GM19395 (cell line): ENCODE results near the gene KCNJ14.
A peak's percentile ranks its signal among the peaks of the same experiment; 100 is the strongest.

Experiments
- ATAC-seq: cut with Tn5 transposase; IDR thresholded peaks from one replicate; pipeline ENCODE4 v1.9.1; 2021; ENCODE audit warnings: mild to moderate bottlenecking, moderate library complexity; ENCODE audit not compliant: unreplicated experiment

Gene KCNJ14

DNA sequence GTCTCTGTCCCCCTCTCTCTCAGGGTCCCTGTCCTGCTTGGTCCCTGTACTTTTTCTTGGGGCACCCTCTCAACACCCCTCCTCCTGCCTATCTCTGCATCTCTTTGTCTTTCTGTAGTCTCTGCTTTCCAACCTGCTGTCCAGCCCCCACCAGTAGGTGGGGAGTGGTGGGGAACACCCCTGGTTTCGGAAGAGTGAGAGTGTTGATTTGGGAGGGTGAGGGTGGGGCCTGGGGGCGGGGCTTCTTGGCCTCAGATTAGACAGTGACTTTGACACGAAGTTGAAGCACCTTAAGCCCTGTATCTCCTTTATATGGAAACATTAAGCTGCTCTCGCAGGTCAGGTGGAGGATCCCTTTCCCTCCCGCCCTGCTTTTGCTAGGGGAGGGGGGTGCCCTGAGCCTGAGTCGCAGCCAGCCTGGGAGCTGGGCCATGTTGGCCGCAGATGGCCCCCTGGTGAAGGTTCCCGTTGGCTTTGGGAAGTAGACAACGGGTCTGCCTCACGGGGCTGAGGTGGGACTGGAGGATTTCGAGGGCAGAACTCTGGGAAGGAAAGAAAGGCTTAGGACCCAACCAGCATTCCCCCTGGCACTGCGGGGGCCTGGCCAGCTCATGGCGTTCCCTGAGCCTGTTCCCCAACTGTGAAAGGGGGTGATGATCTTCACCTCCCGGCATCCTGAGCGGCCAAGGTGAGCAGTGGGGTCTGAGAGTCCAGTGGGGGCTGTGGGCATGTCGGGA, at the start of gene KCNJ14:
TSS of gene KCNJ14 (plus strand) at position 404 of the 737 bp plus-strand sequence. CDS start 6,151 bp downstream, outside the sequence.
- no peak for ATAC-seq

DNA sequence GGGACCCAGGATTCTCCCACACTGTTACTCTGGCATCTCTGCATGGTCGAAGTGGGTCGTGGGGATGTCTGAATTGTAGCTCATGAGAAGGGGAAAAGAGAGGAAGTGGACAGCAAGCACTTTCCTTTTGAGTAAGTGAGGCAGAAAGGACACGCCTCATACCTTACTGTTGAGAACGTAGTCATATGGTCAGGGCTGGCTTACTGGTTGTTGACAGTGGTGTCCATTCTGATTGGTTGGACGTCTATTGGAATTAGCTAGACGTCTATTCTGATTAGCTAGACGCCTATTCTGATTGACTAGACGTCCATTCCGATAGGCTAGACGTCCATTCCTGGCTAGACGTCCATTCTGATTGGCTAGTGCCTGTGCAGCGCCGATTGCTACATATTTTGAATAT, 49.5 kb upstream of the KCNJ14 start:
- no peak for ATAC-seq

DNA sequence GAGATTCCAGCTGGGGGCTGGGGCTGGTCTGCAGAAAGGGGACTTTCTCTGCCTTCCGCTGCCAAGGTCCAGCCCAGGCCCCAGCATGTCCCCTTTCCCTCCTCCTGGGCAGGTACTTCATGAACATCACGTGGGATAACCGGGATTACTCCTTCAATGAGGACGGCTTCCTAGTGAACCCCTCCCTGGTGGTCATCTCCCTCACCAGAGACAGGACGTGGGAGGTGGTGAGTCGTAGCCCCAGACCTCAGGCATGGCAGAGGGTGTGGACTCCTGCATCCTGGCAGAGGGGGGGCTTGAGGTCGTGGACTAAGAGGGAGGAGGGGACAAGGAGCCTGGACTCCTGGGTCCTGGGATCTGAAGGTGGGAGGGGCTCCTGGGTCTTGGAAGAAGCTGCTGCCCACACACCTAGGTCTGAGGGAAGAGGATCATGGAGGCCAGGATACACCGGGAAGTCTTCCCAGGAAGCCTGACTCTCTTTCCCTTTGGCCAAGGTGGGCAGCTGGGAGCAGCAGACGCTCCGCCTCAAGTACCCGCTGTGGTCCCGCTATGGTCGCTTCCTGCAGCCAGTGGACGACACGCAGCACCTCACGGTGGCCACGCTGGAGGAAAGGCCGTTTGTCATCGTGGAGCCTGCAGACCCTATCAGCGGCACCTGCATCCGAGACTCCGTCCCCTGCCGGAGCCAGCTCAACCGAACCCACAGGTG, 41.3 kb upstream of the KCNJ14 start:
- no peak for ATAC-seq

DNA sequence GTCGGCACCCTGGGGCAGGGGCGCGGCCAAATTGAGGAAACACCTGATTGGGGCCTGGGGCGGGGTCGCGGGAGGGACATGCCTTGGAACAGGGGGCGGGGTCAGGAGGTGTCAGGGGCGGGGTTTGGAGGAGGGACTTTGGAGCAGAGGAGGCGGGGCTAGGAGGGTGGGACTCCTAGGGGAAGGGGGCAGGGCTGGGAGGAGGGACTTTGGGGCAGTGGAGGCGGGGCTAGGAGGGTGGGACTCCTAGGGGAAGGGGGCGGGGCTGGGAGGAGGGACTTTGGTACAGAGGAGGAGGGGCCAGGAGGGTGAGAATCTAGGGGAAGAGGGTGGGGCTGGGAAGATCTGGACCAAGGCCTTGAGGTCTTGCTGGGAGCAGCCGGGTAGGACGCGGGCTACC, 40.0 kb upstream of the KCNJ14 start:
- ATAC-seq = no peak

DNA sequence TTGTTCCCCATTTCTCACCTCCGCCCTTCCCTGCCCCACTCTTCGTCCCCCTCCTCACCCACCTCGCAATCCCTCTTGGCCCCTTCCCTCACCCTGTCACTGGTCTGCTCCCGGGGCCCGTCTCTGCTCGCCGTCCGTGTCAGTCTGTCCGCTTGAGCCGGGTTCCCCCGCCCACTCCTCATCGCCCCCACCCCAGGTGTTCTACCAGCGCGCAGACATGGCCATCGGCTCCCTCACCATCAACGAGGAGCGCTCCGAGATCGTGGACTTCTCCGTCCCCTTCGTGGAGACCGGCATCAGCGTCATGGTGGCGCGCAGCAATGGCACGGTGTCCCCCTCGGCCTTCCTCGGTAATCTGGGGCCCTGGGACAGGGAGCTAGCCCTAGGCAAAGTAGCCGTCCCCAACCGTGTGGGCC, 39.6 kb upstream of the KCNJ14 start:
- ATAC-seq = no peak

DNA sequence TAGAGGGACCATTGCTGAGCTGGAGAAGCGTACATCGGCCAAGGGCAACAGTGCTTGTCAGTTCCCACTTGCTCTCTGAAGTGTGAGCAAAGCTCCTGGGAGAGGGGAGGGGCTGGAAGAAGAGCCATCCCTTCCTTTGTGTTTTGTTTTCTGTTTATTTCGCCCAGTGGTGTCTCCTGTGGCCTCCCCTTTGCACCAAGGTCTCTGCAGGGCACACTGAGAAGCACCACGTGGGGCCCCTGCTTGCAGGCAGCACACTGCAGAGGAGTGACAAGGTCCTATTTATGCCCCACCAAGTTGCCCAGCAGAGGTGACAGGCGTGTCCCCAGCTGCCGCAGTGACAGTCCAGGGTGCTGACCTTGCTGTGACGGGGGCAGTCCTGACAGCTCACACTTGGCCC, 38.0 kb upstream of the KCNJ14 start:
- no peak for ATAC-seq

DNA sequence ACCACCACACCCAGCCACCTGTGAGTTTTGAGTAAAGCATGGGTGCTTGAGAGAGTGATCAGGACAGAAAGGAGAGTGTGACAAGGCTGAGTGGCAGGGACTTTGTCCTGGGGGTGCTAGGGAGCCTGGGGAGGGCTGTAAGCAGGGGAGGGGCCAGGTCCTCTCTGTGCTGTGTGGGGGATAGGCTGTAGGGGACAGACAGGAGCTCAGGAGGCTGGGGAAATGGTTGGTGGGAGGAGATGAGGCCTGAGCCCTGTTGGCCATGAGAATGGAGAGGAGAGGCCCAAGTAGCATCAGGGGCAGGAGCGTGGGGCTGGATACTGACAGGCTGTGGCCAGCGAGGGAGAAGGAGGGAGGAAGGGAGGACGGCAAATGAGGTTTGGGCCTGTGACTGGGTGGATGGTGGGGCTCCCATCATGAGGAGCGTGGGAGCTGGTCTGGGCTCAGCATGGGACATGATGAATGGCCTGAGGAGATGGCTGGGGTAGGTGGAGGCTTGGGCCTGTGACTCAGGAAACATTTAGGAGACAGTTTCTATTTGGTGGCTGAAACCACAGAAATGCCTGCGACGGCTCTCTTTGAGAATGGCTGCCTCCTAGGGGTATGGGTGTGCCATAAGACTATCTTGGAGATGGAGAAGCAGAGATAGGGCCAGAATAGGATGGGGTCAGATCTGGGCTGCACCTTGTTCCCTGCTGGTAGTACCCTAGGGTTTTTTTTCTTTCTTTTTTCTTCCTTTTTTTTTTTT, 36.9 kb upstream of the KCNJ14 start:
- no peak for ATAC-seq

DNA sequence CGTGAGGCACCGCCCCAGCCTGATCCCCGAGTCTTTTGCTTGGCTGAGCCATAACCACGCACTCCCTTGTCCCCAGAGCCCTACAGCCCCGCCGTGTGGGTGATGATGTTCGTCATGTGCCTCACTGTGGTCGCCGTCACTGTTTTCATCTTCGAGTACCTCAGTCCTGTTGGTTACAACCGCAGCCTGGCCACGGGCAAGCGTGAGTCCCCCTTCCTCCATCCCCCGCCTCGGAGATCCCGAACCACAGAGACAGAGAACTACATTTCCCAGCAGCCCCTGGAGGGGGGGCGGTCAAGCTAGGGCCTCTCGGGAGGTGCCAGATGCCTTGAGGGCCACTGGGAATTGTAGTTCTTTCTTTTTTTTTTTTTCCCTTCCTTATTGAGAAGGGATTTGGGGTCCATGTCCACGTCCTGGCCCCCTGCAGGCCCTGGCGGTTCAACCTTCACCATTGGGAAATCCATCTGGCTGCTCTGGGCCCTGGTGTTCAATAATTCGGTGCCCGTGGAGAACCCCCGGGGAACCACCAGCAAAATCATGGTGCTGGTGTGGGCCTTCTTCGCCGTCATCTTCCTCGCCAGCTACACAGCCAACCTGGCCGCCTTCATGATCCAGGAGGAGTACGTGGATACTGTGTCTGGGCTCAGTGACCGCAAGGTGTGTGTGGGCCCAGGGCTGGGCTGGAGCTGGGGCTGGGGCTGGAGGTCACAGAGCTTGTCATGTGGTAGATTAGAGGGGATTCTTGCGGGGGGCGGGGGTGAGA, 36.0 kb upstream of the KCNJ14 start:
- peak; percentile 69 for ATAC-seq

DNA sequence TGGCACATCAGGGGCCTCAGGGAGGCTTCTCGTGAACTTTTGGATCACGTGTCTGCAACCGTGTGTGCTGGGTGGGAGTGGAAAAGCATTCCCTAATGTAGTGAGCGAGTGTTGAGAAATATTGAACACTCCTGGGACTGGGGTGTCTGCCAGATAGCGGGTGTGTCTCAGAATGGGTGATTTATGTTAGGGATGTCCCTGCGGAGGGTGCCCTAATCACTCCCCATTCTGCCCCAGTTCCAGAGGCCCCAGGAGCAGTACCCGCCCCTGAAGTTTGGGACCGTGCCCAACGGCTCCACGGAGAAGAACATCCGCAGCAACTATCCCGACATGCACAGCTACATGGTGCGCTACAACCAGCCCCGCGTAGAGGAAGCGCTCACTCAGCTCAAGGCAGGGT, 33.8 kb upstream of the KCNJ14 start:
- ATAC-seq = no peak

DNA sequence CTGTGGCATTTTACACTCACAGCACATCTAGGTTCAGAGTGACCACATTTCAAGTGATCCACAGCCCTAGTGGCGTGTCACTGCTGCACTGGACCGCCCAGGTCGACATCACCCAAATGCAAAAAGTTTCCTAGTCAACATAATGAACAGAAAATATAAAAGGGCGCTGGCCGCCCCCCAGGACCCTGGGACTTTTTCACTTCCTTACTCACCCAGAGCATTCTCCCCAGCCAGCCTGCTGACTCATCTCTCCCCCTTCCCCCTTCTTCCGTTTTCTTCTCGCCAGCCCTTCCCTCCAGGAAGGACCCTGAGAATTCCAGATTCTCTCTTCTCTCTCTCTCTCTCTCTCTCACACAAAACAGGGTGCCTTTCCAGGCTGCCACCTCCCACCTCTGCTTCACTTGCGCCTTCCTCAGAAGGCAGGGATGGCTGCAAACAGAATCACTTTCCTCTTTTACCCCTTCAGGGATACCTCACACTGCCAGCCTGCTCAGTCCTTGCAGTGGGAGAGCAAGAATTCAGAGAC, 30.6 kb upstream of the KCNJ14 start:
- no peak for ATAC-seq

DNA sequence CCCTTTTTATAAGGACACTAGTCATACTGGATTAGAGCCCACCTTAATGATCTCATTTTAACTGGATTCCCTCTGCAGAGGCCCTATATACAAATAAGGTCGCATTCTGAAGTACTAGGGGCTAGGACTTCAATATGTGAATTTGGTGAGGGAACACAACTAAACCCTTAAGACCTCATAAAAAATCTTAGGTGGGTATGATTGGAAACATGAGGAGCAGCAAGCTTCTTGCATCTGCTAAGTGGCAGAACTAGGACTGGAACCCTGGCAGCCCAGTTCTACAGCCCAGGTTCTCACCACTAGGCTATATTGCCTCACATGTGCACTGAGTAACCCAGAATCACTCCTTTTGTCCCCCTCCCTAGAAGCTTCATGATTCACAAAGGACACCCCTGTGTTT, 26.7 kb upstream of the KCNJ14 start:
- ATAC-seq = no peak

DNA sequence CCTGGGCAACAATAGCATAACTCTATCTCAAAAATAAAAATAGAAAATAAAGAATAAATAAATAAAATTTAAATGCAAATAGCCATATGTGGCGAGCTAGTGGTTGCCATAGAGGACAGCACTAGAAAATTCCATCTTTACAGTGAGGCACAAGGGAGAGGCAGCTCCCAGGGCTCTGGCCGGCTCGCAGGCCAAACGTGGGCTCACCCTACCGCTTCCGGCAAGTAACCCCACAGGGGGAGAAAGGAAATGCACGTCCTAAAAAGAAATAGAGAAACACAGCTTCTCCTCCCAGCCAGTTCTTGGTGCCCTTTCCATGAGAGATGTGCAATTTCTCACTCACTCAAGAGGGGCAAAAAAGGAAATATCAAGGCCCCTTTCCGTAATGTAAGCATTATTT, 22.0 kb upstream of the KCNJ14 start:
- ATAC-seq = no peak

DNA sequence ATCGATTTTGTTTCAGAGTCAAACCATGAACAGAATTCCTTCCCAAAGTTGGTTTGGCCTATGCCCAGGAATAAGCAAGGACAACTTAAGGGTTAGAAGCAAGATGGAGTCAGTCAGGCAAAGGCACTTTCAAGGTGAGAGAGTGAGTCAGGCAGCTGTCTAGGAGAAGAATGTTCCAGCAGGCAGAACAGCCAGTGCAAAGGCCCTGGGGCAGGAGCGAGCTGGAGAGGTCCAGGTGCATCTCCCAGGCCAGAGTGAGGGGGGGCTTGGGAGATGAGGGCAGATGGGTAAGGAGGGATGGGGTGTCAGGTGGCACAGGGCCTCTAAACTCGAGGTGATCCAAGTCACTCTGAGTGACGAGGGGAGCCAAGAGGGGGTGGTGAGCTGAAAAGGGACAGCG, 18.8 kb upstream of the KCNJ14 start:
- ATAC-seq = no peak

DNA sequence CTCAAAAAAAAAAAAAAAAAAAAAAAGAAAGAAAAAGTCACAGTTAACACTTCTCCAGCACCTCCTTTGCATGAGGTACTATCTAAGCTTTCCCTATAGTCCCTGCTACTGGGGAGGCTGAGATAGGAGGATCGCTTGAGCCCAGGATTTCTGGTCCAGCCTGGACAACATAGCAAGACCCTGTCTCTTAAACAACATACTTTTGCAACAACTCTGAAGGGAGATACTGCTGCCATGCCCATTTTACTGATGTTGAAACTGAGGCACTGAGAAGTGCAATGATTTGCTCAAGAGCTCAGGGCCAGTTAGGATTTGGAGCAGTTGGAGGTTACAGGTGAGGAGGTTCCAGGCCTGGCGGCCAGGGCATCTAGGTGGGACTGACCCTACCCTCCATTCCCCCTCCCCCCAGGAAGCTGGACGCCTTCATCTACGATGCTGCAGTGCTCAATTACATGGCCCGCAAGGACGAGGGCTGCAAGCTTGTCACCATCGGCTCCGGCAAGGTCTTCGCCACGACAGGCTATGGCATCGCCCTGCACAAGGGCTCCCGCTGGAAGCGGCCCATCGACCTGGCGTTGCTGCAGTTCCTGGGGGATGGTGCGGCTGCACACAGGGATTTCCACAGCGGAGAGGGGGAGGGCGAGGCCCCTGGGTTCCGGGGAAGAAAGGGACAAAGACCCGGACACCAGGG, 13.9 kb upstream of the KCNJ14 start:
- ATAC-seq = no peak

DNA sequence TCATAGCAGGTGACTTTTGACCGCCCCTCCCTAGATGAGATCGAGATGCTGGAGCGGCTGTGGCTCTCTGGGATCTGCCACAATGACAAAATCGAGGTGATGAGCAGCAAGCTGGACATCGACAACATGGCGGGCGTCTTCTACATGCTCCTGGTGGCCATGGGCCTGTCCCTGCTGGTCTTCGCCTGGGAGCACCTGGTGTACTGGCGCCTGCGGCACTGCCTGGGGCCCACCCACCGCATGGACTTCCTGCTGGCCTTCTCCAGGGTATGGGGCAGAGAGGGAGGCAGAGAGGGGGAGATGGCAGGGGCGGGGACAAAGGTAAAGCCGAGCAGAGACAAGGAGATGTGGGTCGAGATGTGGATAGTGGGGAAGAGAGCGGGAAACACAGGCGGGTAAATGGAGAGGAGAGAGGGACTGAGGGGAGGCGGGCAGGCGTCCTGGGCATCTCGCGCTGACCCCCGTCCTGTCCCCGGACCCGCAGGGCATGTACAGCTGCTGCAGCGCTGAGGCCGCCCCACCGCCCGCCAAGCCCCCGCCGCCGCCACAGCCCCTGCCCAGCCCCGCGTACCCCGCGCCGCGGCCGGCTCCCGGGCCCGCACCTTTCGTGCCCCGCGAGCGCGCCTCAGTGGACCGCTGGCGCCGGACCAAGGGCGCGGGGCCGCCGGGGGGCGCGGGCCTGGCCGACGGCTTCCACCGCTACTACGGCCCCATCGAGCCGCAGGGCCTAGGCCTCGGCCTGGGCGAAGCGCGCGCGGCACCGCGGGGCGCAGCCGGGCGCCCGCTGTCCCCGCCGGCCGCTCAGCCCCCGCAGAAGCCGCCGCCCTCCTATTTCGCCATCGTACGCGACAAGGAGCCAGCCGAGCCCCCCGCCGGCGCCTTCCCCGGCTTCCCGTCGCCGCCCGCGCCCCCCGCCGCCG, 13.0 kb upstream of the KCNJ14 start:
- ATAC-seq = no peak

DNA sequence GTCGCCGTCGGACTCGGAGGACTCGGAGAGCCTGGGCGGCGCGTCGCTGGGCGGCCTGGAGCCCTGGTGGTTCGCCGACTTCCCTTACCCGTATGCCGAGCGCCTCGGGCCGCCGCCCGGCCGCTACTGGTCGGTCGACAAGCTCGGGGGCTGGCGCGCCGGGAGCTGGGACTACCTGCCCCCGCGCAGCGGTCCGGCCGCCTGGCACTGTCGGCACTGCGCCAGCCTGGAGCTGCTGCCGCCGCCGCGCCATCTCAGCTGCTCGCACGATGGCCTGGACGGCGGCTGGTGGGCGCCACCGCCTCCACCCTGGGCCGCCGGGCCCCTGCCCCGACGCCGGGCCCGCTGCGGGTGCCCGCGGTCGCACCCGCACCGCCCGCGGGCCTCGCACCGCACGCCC, 12.1 kb upstream of the KCNJ14 start:
- ATAC-seq = no peak

DNA sequence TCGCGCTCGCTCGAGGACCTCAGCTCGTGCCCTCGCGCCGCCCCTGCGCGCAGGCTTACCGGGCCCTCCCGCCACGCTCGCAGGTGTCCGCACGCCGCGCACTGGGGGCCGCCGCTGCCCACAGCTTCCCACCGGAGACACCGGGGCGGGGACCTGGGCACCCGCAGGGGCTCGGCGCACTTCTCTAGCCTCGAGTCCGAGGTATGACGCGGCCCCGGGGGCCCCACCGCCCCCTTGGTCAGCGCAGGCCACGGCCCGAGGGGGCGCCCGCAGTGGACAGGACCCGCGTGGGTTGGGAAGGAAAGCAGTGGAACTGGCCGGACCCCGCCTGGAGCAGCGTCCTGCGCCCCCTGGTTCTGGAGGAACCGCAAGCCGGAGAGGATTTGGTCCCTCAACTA, 11.6 kb upstream of the KCNJ14 start:
- ATAC-seq = no peak

DNA sequence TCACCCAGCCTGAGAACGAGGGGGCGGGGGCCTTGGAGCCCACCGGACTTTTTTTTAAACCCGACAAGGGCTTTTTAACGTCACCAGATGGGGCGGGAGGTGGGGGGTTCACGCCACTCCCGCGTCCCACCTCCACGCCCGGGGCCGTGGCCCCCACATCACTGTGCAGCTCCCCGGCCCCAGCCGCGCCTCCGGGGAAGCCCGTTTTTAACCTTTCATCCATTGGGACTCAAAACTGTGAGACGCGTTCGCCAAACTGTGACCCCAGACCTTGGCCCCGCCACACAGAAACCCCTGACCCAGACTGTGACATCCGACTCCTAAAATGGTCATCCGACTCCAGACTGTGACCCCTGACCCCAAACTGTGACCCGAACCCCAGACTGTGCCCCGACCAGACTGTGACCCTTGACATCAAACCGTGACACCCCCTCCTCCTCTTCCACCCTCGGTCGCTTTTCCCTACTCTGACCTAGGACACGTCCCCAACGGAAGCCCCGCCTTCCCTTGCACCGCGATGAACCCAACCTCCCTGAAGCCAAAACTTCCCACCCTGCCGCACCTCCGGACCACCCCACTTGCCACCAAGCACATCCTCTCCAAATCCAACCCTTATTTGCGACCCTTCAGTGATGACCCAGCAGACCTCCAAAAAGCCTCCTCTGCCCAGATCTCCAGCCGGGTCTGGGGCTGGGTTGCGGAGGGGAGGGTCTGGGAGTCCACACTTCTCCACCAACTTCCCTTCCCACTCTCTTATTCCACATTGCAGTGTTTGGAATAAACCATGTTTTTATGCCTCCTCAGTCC, 11.0 kb upstream of the KCNJ14 start:
- no peak for ATAC-seq

DNA sequence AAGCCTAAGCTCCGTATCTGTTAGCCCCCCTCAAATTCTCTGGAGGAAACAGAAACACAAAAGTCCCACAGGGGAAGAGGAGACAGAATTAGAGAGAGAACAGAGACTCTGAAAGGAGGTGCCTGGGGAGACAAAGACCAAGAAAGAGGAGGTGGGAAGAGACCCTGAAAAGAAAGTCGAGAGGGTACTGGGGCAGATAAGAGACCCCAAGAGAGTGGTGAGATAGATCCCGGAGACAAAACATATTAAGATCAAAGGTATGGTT, 10.5 kb upstream of the KCNJ14 start:
- no peak for ATAC-seq
